Measurements from ENCODE around the gene TBC1D7.
"Not testable (repeated sequence)": the region's sequence is repeated elsewhere in the genome, so short reads cannot be mapped to it uniquely, and the experiment has no call there.

The TBC1D7 gene

GRCh38 chr6:13355999-13356785 lies 27.9 kb upstream of the TBC1D7 start:
- no peak for DNase-seq

- no peak for DNase-seq
Observed at GRCh38 chr6:13355043-13355945, 27.0 kb upstream of the TBC1D7 start.

- no peak for DNase-seq
Observed at GRCh38 chr6:13354331-13355042, 26.1 kb upstream of the TBC1D7 start.

GRCh38 chr6:13352165-13352564 lies 23.8 kb upstream of the TBC1D7 start:
- no peak for DNase-seq

GRCh38 chr6:13351271-13351670 lies 22.9 kb upstream of the TBC1D7 start:
- DNase-seq = no peak

- DNase-seq = no peak
Observed at GRCh38 chr6:13349811-13350506, 21.6 kb upstream of the TBC1D7 start.

GRCh38 chr6:13348334-13349113 lies 20.2 kb upstream of the TBC1D7 start:
- no peak for DNase-seq

GRCh38 chr6:13346245-13346644 lies 17.9 kb upstream of the TBC1D7 start:
- DNase-seq = no peak

- DNase-seq = no peak
Observed at GRCh38 chr6:13342414-13343019, 14.2 kb upstream of the TBC1D7 start.

- no peak for DNase-seq
Observed at GRCh38 chr6:13339863-13340630, 11.7 kb upstream of the TBC1D7 start.

- DNase-seq = no peak
Observed at GRCh38 chr6:13338038-13338437, 9.7 kb upstream of the TBC1D7 start.

- DNase-seq = peak; percentile 22
Observed at GRCh38 chr6:13336553-13336952, 8.2 kb upstream of the TBC1D7 start.

- no peak for DNase-seq
Observed at GRCh38 chr6:13334953-13335352, 6.6 kb upstream of the TBC1D7 start.

GRCh38 chr6:13332349-13332706 lies 4.0 kb upstream of the TBC1D7 start:
- no peak for DNase-seq

- DNase-seq = no peak
Observed at GRCh38 chr6:13331516-13332348, 3.4 kb upstream of the TBC1D7 start.

- no peak for DNase-seq
Observed at GRCh38 chr6:13328875-13329183, 492 bp upstream of the TBC1D7 start.

- DNase-seq = no peak
Observed at GRCh38 chr6:13327691-13328075, 654 bp downstream of the TBC1D7 start.

- DNase-seq = not testable (repeated sequence)
Observed at GRCh38 chr6:13326031-13326586, 2.2 kb downstream of the TBC1D7 start.

- DNase-seq = no peak
Observed at GRCh38 chr6:13319891-13320564, 8.3 kb downstream of the TBC1D7 start.
